Measurements from ENCODE around the gene WFIKKN1. TPM values are rescaled to one million over a fixed set of nuclear protein-coding genes. Genes with fewer than 3 reads are reported as not detected.
A peak's percentile ranks its signal among the peaks of the same experiment; 100 is the strongest.

WFIKKN1 gene
- total and polyA plus RNA-seq, 2 of the 13 experiments (the other 11 are each of a cell fraction or from before 2014, with no cell fraction given) = 1.7 to 4.9 TPM

GRCh38 chr16:641326-642188 is 10.8 kb downstream of the WFIKKN1 start, which contains the start of gene MCRIP2 (continued):
- peak; percentile 79 for TF ChIP-seq MYPOP (CRISPR knock-in tag; IDR thresholded peaks at IDR 0.05)
- TF ChIP-seq XBP1 (CRISPR knock-in tag; IDR thresholded peaks at IDR 0.05) = no peak
- no peak for TF ChIP-seq ATF7 (IDR thresholded peaks at IDR 0.05)
- no peak for TF ChIP-seq ATF7 (CRISPR knock-in tag; IDR thresholded peaks at IDR 0.05)
- TF ChIP-seq, protein P1, sequence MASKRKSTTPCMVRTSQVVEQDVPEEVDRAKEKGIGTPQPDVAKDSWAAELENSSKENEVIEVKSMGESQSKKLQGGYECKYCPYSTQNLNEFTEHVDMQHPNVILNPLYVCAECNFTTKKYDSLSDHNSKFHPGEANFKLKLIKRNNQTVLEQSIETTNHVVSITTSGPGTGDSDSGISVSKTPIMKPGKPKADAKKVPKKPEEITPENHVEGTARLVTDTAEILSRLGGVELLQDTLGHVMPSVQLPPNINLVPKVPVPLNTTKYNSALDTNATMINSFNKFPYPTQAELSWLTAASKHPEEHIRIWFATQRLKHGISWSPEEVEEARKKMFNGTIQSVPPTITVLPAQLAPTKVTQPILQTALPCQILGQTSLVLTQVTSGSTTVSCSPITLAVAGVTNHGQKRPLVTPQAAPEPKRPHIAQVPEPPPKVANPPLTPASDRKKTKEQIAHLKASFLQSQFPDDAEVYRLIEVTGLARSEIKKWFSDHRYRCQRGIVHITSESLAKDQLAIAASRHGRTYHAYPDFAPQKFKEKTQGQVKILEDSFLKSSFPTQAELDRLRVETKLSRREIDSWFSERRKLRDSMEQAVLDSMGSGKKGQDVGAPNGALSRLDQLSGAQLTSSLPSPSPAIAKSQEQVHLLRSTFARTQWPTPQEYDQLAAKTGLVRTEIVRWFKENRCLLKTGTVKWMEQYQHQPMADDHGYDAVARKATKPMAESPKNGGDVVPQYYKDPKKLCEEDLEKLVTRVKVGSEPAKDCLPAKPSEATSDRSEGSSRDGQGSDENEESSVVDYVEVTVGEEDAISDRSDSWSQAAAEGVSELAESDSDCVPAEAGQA (IDR thresholded peaks at IDR 0.05; ENCODE audit: low read depth) = peak; percentile 41; the same call in 1 of the 2 replicates
- TF ChIP-seq, protein P1 (CRISPR knock-in tag; IDR thresholded peaks at IDR 0.05; ENCODE audit: borderline replicate concordance) = no peak
- TF ChIP-seq YY1 (IDR thresholded peaks at IDR 0.05; ENCODE audit: insufficient read depth, insufficient replicate concordance, low read depth, low read length) = peak; percentile 90
- no peak for TF ChIP-seq MAF1 (CRISPR knock-in tag; IDR thresholded peaks at IDR 0.05; ENCODE audit: borderline replicate concordance)
- TF ChIP-seq, protein P2, sequence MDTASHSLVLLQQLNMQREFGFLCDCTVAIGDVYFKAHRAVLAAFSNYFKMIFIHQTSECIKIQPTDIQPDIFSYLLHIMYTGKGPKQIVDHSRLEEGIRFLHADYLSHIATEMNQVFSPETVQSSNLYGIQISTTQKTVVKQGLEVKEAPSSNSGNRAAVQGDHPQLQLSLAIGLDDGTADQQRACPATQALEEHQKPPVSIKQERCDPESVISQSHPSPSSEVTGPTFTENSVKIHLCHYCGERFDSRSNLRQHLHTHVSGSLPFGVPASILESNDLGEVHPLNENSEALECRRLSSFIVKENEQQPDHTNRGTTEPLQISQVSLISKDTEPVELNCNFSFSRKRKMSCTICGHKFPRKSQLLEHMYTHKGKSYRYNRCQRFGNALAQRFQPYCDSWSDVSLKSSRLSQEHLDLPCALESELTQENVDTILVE (CRISPR knock-in tag; IDR thresholded peaks at IDR 0.05) = no peak; the same call in 1 of the 2 replicates
- TF ChIP-seq ZNF512 (CRISPR knock-in tag; IDR thresholded peaks at IDR 0.05) = no peak
- no peak for TF ChIP-seq ZNF670 (CRISPR knock-in tag; IDR thresholded peaks at IDR 0.05; ENCODE audit: borderline replicate concordance)
- no peak; the same call in 1 of the 2 replicates for TF ChIP-seq ZNF761 (CRISPR knock-in tag; conservative IDR thresholded peaks at IDR 0.05)
- TF ChIP-seq STAG1 (CRISPR knock-in tag; IDR thresholded peaks at IDR 0.05) = no peak
- TF ChIP-seq MLLT10 (CRISPR knock-in tag; IDR thresholded peaks at IDR 0.05) = no peak
- TF ChIP-seq DNMT3B (CRISPR knock-in tag; conservative IDR thresholded peaks at IDR 0.05) = no peak; the same call in 1 of the 2 replicates
- TF ChIP-seq MAFK (conservative IDR thresholded peaks at IDR 0.05 in 1 of 2, IDR thresholded peaks at IDR 0.05 in 1 of 2; ENCODE audit: low read length in 2 of 2) = no peak
- no peak for TF ChIP-seq ZSCAN12 (CRISPR knock-in tag; IDR thresholded peaks at IDR 0.05)
- no peak; the same call in 1 of the 2 replicates for TF ChIP-seq IRF9 (CRISPR knock-in tag; IDR thresholded peaks at IDR 0.05; ENCODE audit: borderline replicate concordance)
